IMR-90 (cell line): ENCODE data around the gene FRMPD4. TPM values are rescaled to one million over a fixed set of nuclear protein-coding genes. Genes with fewer than 3 reads are reported as not detected.

Experiments
- ATAC-seq: fragments of 200-7000 bp; cut with Tn5 transposase; 2 replicates; pipeline ENCODE4 v1.9.1; 2020; ENCODE audit warnings: low read depth, mild to moderate bottlenecking, moderate library complexity
- BruUV-seq: library from RNA; stranded (reverse); fragments of 400-500 nt; replicated peaks from 2 replicates; lab custom pipeline; 2021; lab: Mats Ljungman, UMichigan
- CTCF ChIA-PET: fragments of 300-600 bp; formaldehyde crosslinking; extraction: SDS; loops from one replicate; lab custom pipeline; 2021; ENCODE audit warnings: antibody characterized with exemption; lab: Yijun Ruan, JAX
- POLR2A ChIA-PET: fragments of 300-600 bp; sonication (Branson Sonifier 250); formaldehyde crosslinking; loops from one replicate; lab custom pipeline; 2022; ENCODE audit warnings: antibody characterized with exemption; ENCODE audit not compliant: unreplicated experiment; lab: Charles Lee
- DNase-seq: peaks from one replicate; pipeline ENCODE4 v3.0.0; 2013
- H2AFZ ChIP-seq: replicated peaks from 2 replicates; pipeline ENCODE3; 2013; ENCODE audit warnings: low read length, mild to moderate bottlenecking; ENCODE audit not compliant: poor library complexity
- H2AK5ac ChIP-seq: 2 replicates; pipeline ENCODE4 v1.6.1; 2013; ENCODE audit warnings: low read depth, low read length, inconsistent platforms
- H2AK9ac ChIP-seq: replicated peaks from 2 replicates; pipeline ENCODE3; 2013; ENCODE audit warnings: mild to moderate bottlenecking, low read depth, low read length, moderate library complexity; ENCODE audit not compliant: poor library complexity
- H2BK120ac ChIP-seq: 2 replicates; pipeline ENCODE4 v1.6.1; 2013; ENCODE audit warnings: low read depth, low read length, inconsistent platforms
- H2BK15ac ChIP-seq: 3 replicates; pipeline ENCODE4 v1.6.1; 2013; ENCODE audit warnings: low read depth, low read length, inconsistent platforms
- H2BK20ac ChIP-seq: 2 replicates; pipeline ENCODE4 v1.6.1; 2013; ENCODE audit warnings: low read depth, mild to moderate bottlenecking, inconsistent platforms, low read length, moderate library complexity
- H2BK5ac ChIP-seq: 2 replicates; pipeline ENCODE4 v1.6.1; 2013; ENCODE audit warnings: mild to moderate bottlenecking, low read depth, low read length, inconsistent platforms; ENCODE audit not compliant: poor library complexity, severe bottlenecking
- H3K14ac ChIP-seq: replicated peaks from 2 replicates; pipeline ENCODE4 v1.6.1; 2013; ENCODE audit warnings: low read depth, low read length, inconsistent platforms
- H3K18ac ChIP-seq: 2 replicates; pipeline ENCODE4 v1.6.1; 2013; ENCODE audit warnings: low read depth, low read length, control low read depth
- H3K23ac ChIP-seq: 2 replicates; pipeline ENCODE4 v1.6.1; 2013; ENCODE audit warnings: low read depth, low read length, inconsistent platforms
- H3K27ac ChIP-seq: 2 replicates; pipeline ENCODE4 v1.5.1; 2013; ENCODE audit warnings: mild to moderate bottlenecking, control low read depth, low read length; ENCODE audit not compliant: insufficient read depth
- H3K27me3 ChIP-seq: 2 replicates; pipeline ENCODE4 v1.6.1; 2013; ENCODE audit warnings: low read length; ENCODE audit not compliant: control insufficient read depth, insufficient read depth
- H3K36me3 ChIP-seq: 2 replicates; pipeline ENCODE4 v1.6.1; 2013; ENCODE audit warnings: low read length, mixed read lengths; ENCODE audit not compliant: control insufficient read depth, insufficient read depth
- H3K4ac ChIP-seq: 2 replicates; pipeline ENCODE4 v1.6.1; 2013; ENCODE audit warnings: low read depth, low read length, inconsistent platforms
- H3K4me1 ChIP-seq: 2 replicates; pipeline ENCODE4 v1.6.1; 2013; ENCODE audit warnings: low read length, mixed read lengths; ENCODE audit not compliant: control insufficient read depth, insufficient read depth
- H3K4me2 ChIP-seq: 2 replicates; pipeline ENCODE4 v1.6.1; 2013; ENCODE audit warnings: low read depth, mild to moderate bottlenecking, control low read depth, low read length, moderate library complexity
- H3K4me3 ChIP-seq: 2 replicates; pipeline ENCODE4 v1.5.1; 2013; ENCODE audit warnings: low read depth, mild to moderate bottlenecking, control low read depth, low read length, moderate library complexity; ENCODE audit not compliant: insufficient read depth
- H3K56ac ChIP-seq: 2 replicates; pipeline ENCODE4 v1.6.1; 2013; ENCODE audit warnings: low read length, inconsistent platforms; ENCODE audit not compliant: insufficient read depth; ENCODE audit errors: extremely low read depth
- H3K79me1 ChIP-seq, 2 experiments: 2 replicates each; pipeline ENCODE4 v1.6.1; 2013; ENCODE audit warnings: low read length in 2 of 2, inconsistent platforms in 1 of 2, low read depth in 1 of 2
- H3K9ac ChIP-seq: 2 replicates; pipeline ENCODE4 v1.6.1; 2013; ENCODE audit warnings: low read depth, low read length, control low read depth
- H3K9me1 ChIP-seq: 2 replicates; pipeline ENCODE4 v1.6.1; 2013; ENCODE audit warnings: low read length, inconsistent platforms; ENCODE audit not compliant: insufficient read depth
- H3K9me3 ChIP-seq: 2 replicates; pipeline ENCODE4 v1.6.1; 2013; ENCODE audit warnings: low read length; ENCODE audit not compliant: control insufficient read depth, insufficient read depth
- H4K20me1 ChIP-seq: 2 replicates; pipeline ENCODE4 v1.6.1; 2013; ENCODE audit warnings: low read length, inconsistent platforms; ENCODE audit not compliant: insufficient read depth
- H4K5ac ChIP-seq: 2 replicates; pipeline ENCODE4 v1.6.1; 2013; ENCODE audit warnings: mild to moderate bottlenecking, low read depth, low read length, control low read depth
- H4K8ac ChIP-seq, 2 experiments: 2 replicates each; pipeline ENCODE4 v1.6.1; 2013; ENCODE audit warnings: low read depth in 2 of 2, low read length in 2 of 2, control low read depth in 1 of 2, inconsistent platforms in 1 of 2
- H4K91ac ChIP-seq: 2 replicates; pipeline ENCODE4 v1.6.1; 2013; ENCODE audit warnings: low read depth, low read length, inconsistent platforms; ENCODE audit not compliant: insufficient read depth
- BHLHE40 ChIP-seq: fragments of 150-350 bp; IDR thresholded peaks from 2 replicates; pipeline ENCODE4 v1.6.1; 2016; ENCODE audit warnings: mild to moderate bottlenecking, low read depth, low read length
- CEBPB ChIP-seq: IDR thresholded peaks from 2 replicates; pipeline ENCODE4 v1.6.1; 2012; ENCODE audit warnings: low read depth, low read length, improper control_type of control experiment
- CHD1 ChIP-seq: IDR thresholded peaks from 2 replicates; pipeline ENCODE4 v1.6.1; 2012; ENCODE audit warnings: low read depth, low read length, improper control_type of control experiment
- CTCF ChIP-seq: conservative IDR thresholded peaks from 2 replicates; pipeline ENCODE4 v1.5.1; 2012; ENCODE audit warnings: mild to moderate bottlenecking, low read depth, low read length, improper control_type of control experiment
- FOS ChIP-seq: fragments of 150-350 bp; IDR thresholded peaks from 2 replicates; pipeline ENCODE4 v1.6.1; 2016; ENCODE audit warnings: low read depth, low read length
- MAFK ChIP-seq: IDR thresholded peaks from 2 replicates; pipeline ENCODE4 v1.6.1; 2012; ENCODE audit warnings: low read depth, low read length, improper control_type of control experiment
- MAZ ChIP-seq: IDR thresholded peaks from 2 replicates; pipeline ENCODE4 v1.6.1; 2012; ENCODE audit warnings: low read depth, mild to moderate bottlenecking, low read length, improper control_type of control experiment, moderate library complexity, borderline replicate concordance
- MXI1 ChIP-seq: IDR thresholded peaks from 2 replicates; pipeline ENCODE4 v1.6.1; 2012; ENCODE audit warnings: low read depth, mild to moderate bottlenecking, low read length, moderate library complexity, borderline replicate concordance
- NFE2L2 ChIP-seq: fragments of 150-350 bp; IDR thresholded peaks from 2 replicates; pipeline ENCODE4 v1.6.1; 2016; ENCODE audit warnings: low read depth, mild to moderate bottlenecking, low read length
- POLR2A ChIP-seq: IDR thresholded peaks from 2 replicates; pipeline ENCODE4 v1.6.1; 2012; ENCODE audit warnings: mild to moderate bottlenecking, low read depth, low read length
- RAD21 ChIP-seq: IDR thresholded peaks from 2 replicates; pipeline ENCODE4 v1.6.1; 2012; ENCODE audit warnings: low read length, improper control_type of control experiment
- RCOR1 ChIP-seq: IDR thresholded peaks from 2 replicates; pipeline ENCODE4 v1.6.1; 2012; ENCODE audit warnings: mild to moderate bottlenecking, low read length, improper control_type of control experiment; ENCODE audit not compliant: insufficient replicate concordance
- RFX5 ChIP-seq: IDR thresholded peaks from 2 replicates; pipeline ENCODE4 v1.8.0; 2012; ENCODE audit warnings: low read depth, mild to moderate bottlenecking, low read length, moderate library complexity
- SMC3 ChIP-seq: fragments of 150-350 bp; IDR thresholded peaks from 2 replicates; pipeline ENCODE4 v1.6.1; 2016; ENCODE audit warnings: low read depth, mild to moderate bottlenecking, antibody characterized with exemption, low read length, moderate library complexity
- whole genome bisulfite sequencing, 2 experiments: methylation state at CpG; one replicate each; pipeline versions ENCODE4 v1.1.5 to v1.1.7; 2013; ENCODE audit warnings: missing lambda C conversion rate in 2 of 2; ENCODE audit not compliant: insufficient read length in 1 of 2; ENCODE audit errors: extremely low coverage in 2 of 2; 5-methylcytosine and 5-hydroxymethylcytosine counted together
- dilution Hi-C: fragments of 300-500 bp; cut with HindIII; formaldehyde crosslinking; loops from one replicate; pipeline ENCODE4 v1.14.3; 2018; ENCODE audit warnings: low sequenced_read_pairs; ENCODE audit not compliant: unreplicated experiment
- in situ Hi-C: fragments of 300-500 bp; cut with MboI; formaldehyde crosslinking; loops from 3 replicates; pipeline ENCODE4 v1.14.3; 2019; ENCODE audit warnings: low sequenced_read_pairs, inconsistent platforms, mixed read lengths
- intact Hi-C: fragments of 100-400 bp; cut with micrococcal nuclease; formaldehyde crosslinking; loops from 2 replicates; pipeline ENCODE4 v1.10.0; 2022
- polyA plus RNA-seq, 3 experiments: library from polyadenylated mRNA; depleted of rRNA; stranded (reverse); fragments of >200 nt; gene quantifications; 2 replicates each; pipeline ENCODE4 v1.2.3, GENCODE V29; 2012; ENCODE audit warnings: low replicate concordance in 1 of 3
- total RNA-seq: library from RNA; depleted of rRNA; stranded (reverse); fragments of >200 nt; gene quantifications from 2 replicates; pipeline ENCODE4 v1.2.3, GENCODE V29; 2012
- TF ChIP-seq, protein P1 (sequence below): fragments of 150-350 bp; IDR thresholded peaks from 2 replicates; pipeline ENCODE4 v1.6.1; 2017; ENCODE audit warnings: mild to moderate bottlenecking, antibody characterized with exemption, low read length, low read depth
- TF ChIP-seq, protein P2 (sequence below): fragments of 150-350 bp; IDR thresholded peaks from 2 replicates; pipeline ENCODE4 v1.6.1; 2016; ENCODE audit warnings: low read depth, mild to moderate bottlenecking, low read length, moderate library complexity, borderline replicate concordance

The FRMPD4 gene
- total and polyA plus RNA-seq, 2 of the 4 experiments (the other 2 are of a cell fraction): 0.53 to 1.1 TPM

DNA sequence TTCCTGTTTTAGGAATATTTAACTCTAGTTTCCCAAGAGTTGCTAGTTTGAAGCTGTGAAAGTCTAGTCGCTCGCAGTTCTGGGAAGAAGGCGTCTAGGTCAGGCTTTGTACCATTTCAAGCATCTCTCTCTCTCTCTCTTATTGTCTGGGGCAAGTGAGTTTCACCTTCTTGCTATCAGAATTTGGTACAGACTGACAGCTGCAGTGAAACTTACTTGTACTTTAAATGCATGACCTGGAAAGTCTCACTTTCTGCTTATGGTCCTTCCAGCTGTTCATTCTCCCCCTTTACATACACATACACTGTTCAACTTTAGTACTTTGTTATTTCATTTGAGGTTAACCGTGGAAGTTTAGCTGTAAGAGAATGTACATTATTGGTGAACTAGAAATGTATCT lies 4.4 kb downstream of the FRMPD4 start:
- H3K4me1 ChIP-seq: peaks cover 2% of the 10 kb centered on the region; the same call in 1 of the 2 replicates
- H3K23ac ChIP-seq: no peak overlapping the region
- no peak overlapping the region for H2AK9ac ChIP-seq
- POLR2A ChIA-PET: no interaction called here
- CTCF ChIA-PET: no interaction called here
- no peak overlapping the region for H2BK15ac ChIP-seq
- no peak overlapping the region for H3K4me3 ChIP-seq
- H4K20me1 ChIP-seq: no peaks in the 10 kb centered on the region
- no peak overlapping the region for H2AK5ac ChIP-seq
- no peak overlapping the region for H4K8ac ChIP-seq
- H4K91ac ChIP-seq: no peak overlapping the region
- no peak overlapping the region for H3K56ac ChIP-seq
- WGBS, 2 experiments: no CpG with 5 or more reads among the region's 4 CpGs
- ATAC-seq: no peak
- dilution Hi-C loops (no loop called here), in situ Hi-C loops (no loop called here), intact Hi-C loops (loop anchor here (10.0 kb wide), 1 partner anchor 152 kb away; no protein-coding TSS in a partner anchor)
- no peaks in the 10 kb centered on the region for H3K9me3 ChIP-seq
- H3K14ac ChIP-seq: no peak overlapping the region
- H2AFZ ChIP-seq: no peak overlapping the region
- peaks cover 0 to 6% of the 10 kb centered on the region in 2 experiments; a peak in 1 of 4 replicates for H3K79me1 ChIP-seq
- DNase-seq: no peak
- no peak overlapping the region for H2BK5ac ChIP-seq
- H3K4ac ChIP-seq: no peak overlapping the region
- no peak overlapping the region for H3K27ac ChIP-seq
- H2BK20ac ChIP-seq: no peak overlapping the region
- H3K18ac ChIP-seq: no peak overlapping the region
- no peak for TF ChIP-seq RAD21
- no peak for TF ChIP-seq FOS
- no peak for TF ChIP-seq RCOR1
- TF ChIP-seq MAZ: no peak
- TF ChIP-seq, protein P1, sequence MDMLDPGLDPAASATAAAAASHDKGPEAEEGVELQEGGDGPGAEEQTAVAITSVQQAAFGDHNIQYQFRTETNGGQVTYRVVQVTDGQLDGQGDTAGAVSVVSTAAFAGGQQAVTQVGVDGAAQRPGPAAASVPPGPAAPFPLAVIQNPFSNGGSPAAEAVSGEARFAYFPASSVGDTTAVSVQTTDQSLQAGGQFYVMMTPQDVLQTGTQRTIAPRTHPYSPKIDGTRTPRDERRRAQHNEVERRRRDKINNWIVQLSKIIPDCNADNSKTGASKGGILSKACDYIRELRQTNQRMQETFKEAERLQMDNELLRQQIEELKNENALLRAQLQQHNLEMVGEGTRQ: no peak
- TF ChIP-seq BHLHE40: no peak
- TF ChIP-seq NFE2L2: no peak
- TF ChIP-seq MXI1: no peak
- TF ChIP-seq, protein P2, sequence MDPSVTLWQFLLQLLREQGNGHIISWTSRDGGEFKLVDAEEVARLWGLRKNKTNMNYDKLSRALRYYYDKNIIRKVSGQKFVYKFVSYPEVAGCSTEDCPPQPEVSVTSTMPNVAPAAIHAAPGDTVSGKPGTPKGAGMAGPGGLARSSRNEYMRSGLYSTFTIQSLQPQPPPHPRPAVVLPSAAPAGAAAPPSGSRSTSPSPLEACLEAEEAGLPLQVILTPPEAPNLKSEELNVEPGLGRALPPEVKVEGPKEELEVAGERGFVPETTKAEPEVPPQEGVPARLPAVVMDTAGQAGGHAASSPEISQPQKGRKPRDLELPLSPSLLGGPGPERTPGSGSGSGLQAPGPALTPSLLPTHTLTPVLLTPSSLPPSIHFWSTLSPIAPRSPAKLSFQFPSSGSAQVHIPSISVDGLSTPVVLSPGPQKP: no peak
- no peak for TF ChIP-seq CEBPB
- no peak for TF ChIP-seq CHD1
- TF ChIP-seq SMC3: no peak
- no peak for TF ChIP-seq RFX5
- no peak for TF ChIP-seq MAFK
- TF ChIP-seq CTCF: no peak
- no peak for TF ChIP-seq POLR2A
- H3K36me3 ChIP-seq: no peaks in the 10 kb centered on the region
- no peak overlapping the region for H3K9ac ChIP-seq
- H3K4me2 ChIP-seq: no peak overlapping the region
- BruUV-seq: no TSS peak
- no peak overlapping the region for H4K5ac ChIP-seq
- H3K9me1 ChIP-seq: no peaks in the 10 kb centered on the region
- H3K27me3 ChIP-seq: no peaks in the 10 kb centered on the region
- no peak overlapping the region for H2BK120ac ChIP-seq
